Measurements from ENCODE around the gene RNF111.

- TF ChIP-seq CTCF (conservative IDR thresholded peaks at IDR 0.05; ENCODE audit: low read depth, low read length), result no peak
- TF ChIP-seq EZH2 (IDR thresholded peaks at IDR 0.05; ENCODE audit: low read length, unreplicated experiment), result no peak
- no peak for TF ChIP-seq EZH2phosphoT487 (IDR thresholded peaks at IDR 0.05; ENCODE audit: borderline replicate concordance, low read length)
These were observed 12.2 kb downstream of the RNF111 start for GRCh38 chr15:58999694-59000093.
